Lower lobe of right lung (tissue), 2 donors: ENCODE measurements around the gene ANO10. TPM values are rescaled to one million over a fixed set of nuclear protein-coding genes. Genes with fewer than 3 reads are reported as not detected.
"Not testable (repeated sequence)": the region's sequence is repeated elsewhere in the genome, so short reads cannot be mapped to it uniquely, and the experiment has no call there.

Experiments used
- ATAC-seq, 2 donors: fragments of 200-7000 bp; cut with Tn5 transposase; one replicate each; pipeline ENCODE4 v1.9.1; 2020 to 2022; ENCODE audit warnings: mild to moderate bottlenecking in 2 of 2, moderate library complexity in 2 of 2
- DNase-seq: peaks from one replicate; pipeline ENCODE4 v3.0.0-alpha.2; 2020
- H3K27ac ChIP-seq: fragments of 200-600 bp; one replicate; pipeline ENCODE4 v1.8.0; 2022
- H3K27me3 ChIP-seq: fragments of 200-600 bp; one replicate; pipeline ENCODE4 v1.8.0; 2022; ENCODE audit warnings: low read depth
- H3K36me3 ChIP-seq: fragments of 200-600 bp; one replicate; pipeline ENCODE4 v1.8.0; 2022; ENCODE audit warnings: mild to moderate bottlenecking
- H3K4me1 ChIP-seq: fragments of 200-600 bp; one replicate; pipeline ENCODE4 v1.8.0; 2022
- H3K4me3 ChIP-seq: fragments of 200-600 bp; one replicate; pipeline ENCODE4 v1.8.0; 2022; ENCODE audit warnings: mild to moderate bottlenecking
- H3K9me3 ChIP-seq: fragments of 200-600 bp; one replicate; pipeline ENCODE4 v1.8.0; 2022
- CTCF ChIP-seq: fragments of 200-600 bp; IDR thresholded peaks from one replicate; pipeline ENCODE4 v1.8.0; 2022; ENCODE audit warnings: antibody characterized with exemption, mild to moderate bottlenecking
- intact Hi-C: fragments of 100-400 bp; cut with DNase I; formaldehyde crosslinking; loops from one replicate; pipeline ENCODE4 v1.11.0; 2022
- total RNA-seq: library from RNA; stranded (reverse); fragmentation: NEBNext Ultra II Directional; extraction: Animal tissue kit (Norgen Biotek cat#: 25700); gene quantifications from one replicate; pipeline ENCODE4 v1.2.1, GENCODE V29; 2021
- donor health status: DM: no; HTN: yes; CAD: no; lungs with severe emphysema.

ANO10 gene
- total RNA-seq, 1 donor from 2014 or later, result 32.3 TPM

- no peak for DNase-seq
- Histone ChIP-seq H3K27ac (no peak overlapping the region), H3K4me3 (no peak overlapping the region), H3K9me3 (no peaks in the 10 kb centered on the region), H3K27me3 (no peaks in the 10 kb centered on the region), H3K4me1 (peaks cover 12% of the 10 kb centered on the region), H3K36me3 (no peaks in the 10 kb centered on the region)
- no peak for TF ChIP-seq CTCF
- ATAC-seq, result no peak
- intact Hi-C loops, result no loop called here
Measured at GRCh38 chr3:43364494-43364893, 257.3 kb downstream of the ANO10 start.

- Histone ChIP-seq H3K36me3 (no peaks in the 10 kb centered on the region), H3K4me3 (no peak overlapping the region), H3K27me3 (no peaks in the 10 kb centered on the region), H3K9me3 (no peaks in the 10 kb centered on the region), H3K27ac (peak overlapping the region; percentile 18), H3K4me1 (peaks cover 12% of the 10 kb centered on the region)
- ATAC-seq, result no peak
- no peak for DNase-seq
- no peak for TF ChIP-seq CTCF
- intact Hi-C loops, result no loop called here
Measured at GRCh38 chr3:43363621-43364266, 258.1 kb downstream of the ANO10 start.

GRCh38 chr3:43362961-43363360 is 258.9 kb downstream of the ANO10 start:
- H3K27ac ChIP-seq, result no peak overlapping the region
- H3K36me3 ChIP-seq, result no peaks in the 10 kb centered on the region
- H3K4me1 ChIP-seq, result peaks cover 12% of the 10 kb centered on the region
- no peaks in the 10 kb centered on the region for H3K9me3 ChIP-seq
- no peaks in the 10 kb centered on the region for H3K27me3 ChIP-seq
- TF ChIP-seq CTCF, result no peak
- H3K4me3 ChIP-seq, result no peak overlapping the region
- DNase-seq (no peak), ATAC-seq (no peak)
- intact Hi-C loops, result no loop called here

GRCh38 chr3:43362183-43362582 is 259.6 kb downstream of the ANO10 start:
- ATAC-seq (no peak), DNase-seq (no peak)
- TF ChIP-seq CTCF, result no peak
- no peak overlapping the region for H3K27ac ChIP-seq
- H3K27me3 ChIP-seq, result no peaks in the 10 kb centered on the region
- no peaks in the 10 kb centered on the region for H3K9me3 ChIP-seq
- no peaks in the 10 kb centered on the region for H3K36me3 ChIP-seq
- intact Hi-C loops, result no loop called here
- peaks cover 12% of the 10 kb centered on the region for H3K4me1 ChIP-seq
- no peak overlapping the region for H3K4me3 ChIP-seq

GRCh38 chr3:43361077-43361476 is 260.7 kb downstream of the ANO10 start:
- ATAC-seq (no peak), DNase-seq (no peak)
- intact Hi-C loops, result no loop called here
- Histone ChIP-seq H3K4me3 (no peak overlapping the region), H3K27me3 (no peaks in the 10 kb centered on the region), H3K36me3 (no peaks in the 10 kb centered on the region), H3K4me1 (peaks cover 5% of the 10 kb centered on the region), H3K9me3 (peaks cover 4% of the 10 kb centered on the region), H3K27ac (no peak overlapping the region)
- TF ChIP-seq CTCF, result no peak

- H3K27ac ChIP-seq, intact Hi-C loops, DNase-seq, H3K4me3 ChIP-seq, H3K27me3 ChIP-seq, H3K36me3 ChIP-seq, H3K4me1 ChIP-seq, ATAC-seq: not testable (repeated sequence)
- peaks cover 44% of the 10 kb centered on the region for H3K9me3 ChIP-seq
Measured at GRCh38 chr3:43356033-43356432, 265.8 kb downstream of the ANO10 start.
